KOPT-K1 (cell line): ENCODE measurements around the gene TPRG1L.

ENCODE experiments used
- H3K27ac ChIP-seq: fragments of 200-600 bp; sonication (generic); 2 replicates; pipeline ENCODE4 v1.5.1; 2016; ENCODE audit warnings: antibody characterized with exemption, mild to moderate bottlenecking, low read depth, low read length; ENCODE audit not compliant: poor library complexity, severe bottlenecking
- H3K36me3 ChIP-seq: fragments of 200-600 bp; sonication (generic); 2 replicates; pipeline ENCODE4 v1.5.1; 2017; ENCODE audit warnings: antibody characterized with exemption, mild to moderate bottlenecking, low read length, moderate library complexity; ENCODE audit not compliant: insufficient read depth
- H3K9me3 ChIP-seq: fragments of 200-600 bp; sonication (generic); 2 replicates; pipeline ENCODE4 v1.5.1; 2017; ENCODE audit warnings: antibody characterized with exemption, low read length, mild to moderate bottlenecking; ENCODE audit not compliant: insufficient read depth, poor library complexity, severe bottlenecking

TPRG1L gene

DNA sequence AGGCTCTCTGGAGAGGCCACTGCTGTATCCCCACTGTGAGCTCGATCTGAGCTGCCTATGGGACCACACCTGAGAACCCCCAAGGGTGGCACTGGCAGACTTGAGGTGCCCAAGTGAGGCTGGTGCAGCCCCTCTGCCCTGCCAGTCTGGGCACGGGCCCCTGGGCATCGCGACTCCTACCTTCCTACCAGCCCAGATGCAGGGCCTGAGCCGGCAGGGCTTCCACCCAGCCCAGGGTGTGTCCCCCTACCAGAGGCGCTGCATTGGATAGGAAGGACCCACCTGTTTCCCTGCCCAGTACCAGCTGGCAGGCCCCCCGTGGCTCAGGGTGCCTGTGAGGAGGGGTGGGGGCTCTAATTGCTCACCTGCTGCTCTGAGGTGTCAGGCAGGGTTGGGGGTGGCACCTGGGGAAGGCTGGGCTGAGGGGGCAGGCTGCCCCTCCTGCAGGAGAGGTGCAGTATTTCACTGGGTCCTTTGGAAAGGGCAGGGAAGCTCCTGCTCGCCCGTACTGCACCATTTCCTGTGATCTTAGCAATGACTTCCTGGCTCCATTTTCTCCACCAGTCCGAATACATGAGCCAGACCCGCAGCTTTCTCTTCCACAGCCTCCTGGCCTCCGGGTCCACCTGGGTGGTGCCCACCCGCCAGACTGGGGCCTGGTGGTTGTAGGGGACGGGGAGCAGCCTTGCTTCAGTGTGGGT is 39.3 kb downstream of the TPRG1L start:
- H3K9me3 ChIP-seq: no peaks in the 10 kb centered on the region
- no peak overlapping the region for H3K27ac ChIP-seq
- no peaks in the 10 kb centered on the region for H3K36me3 ChIP-seq

DNA sequence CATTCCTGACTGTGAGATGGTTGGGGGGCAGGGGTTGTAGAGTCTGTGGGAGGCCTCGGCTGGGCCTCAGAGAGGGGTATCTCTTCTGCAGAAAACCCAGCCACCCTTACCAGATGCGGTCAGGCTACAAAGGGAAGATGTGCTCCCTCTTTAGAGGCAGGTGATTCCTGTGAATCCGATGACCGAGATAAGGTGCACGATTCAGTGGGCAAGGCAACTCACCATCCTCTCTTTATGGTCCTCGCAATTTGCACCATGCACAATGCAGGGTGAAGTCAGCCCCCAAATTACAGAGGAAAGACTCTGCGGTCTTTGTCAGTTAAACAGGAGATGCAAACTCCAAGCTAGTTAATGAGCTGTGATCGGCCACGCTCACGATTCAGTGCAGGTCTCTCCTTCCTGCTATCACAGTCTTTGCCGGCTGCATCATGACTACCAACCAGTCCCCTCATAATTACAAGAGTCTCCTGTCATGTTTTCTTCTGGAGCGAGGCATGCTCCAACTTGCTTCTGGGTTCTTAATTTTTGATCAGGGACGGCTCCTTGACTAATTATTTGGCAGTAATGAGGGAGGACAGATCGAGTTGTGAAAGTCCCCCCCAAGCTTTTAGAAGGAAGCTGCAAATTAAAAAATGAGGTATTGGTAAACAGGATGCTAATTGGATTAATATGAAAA is 40.0 kb downstream of the TPRG1L start:
- Histone ChIP-seq H3K27ac (no peak overlapping the region), H3K9me3 (no peaks in the 10 kb centered on the region), H3K36me3 (no peaks in the 10 kb centered on the region)

DNA sequence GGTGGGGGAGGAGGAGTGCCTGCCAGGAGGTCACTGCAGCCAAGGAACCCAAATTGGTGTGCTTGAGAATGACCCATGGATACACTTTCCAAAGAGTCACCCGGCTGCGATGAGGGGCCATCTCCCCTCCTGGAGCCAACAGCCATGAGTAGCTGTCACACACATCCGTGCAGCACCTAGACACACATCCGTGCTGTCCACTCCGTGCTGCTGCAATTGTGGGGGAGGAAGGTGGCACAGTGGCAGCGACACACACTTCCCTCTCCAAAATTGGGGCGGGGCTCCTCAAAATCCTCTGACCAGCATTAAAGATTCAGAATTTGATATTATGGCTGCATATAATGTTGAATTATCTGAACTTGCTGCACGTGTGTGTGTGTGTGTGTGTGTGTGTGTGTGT is 43.3 kb downstream of the TPRG1L start:
- Histone ChIP-seq H3K9me3 (no peaks in the 10 kb centered on the region), H3K36me3 (no peaks in the 10 kb centered on the region), H3K27ac (no peak overlapping the region)

DNA sequence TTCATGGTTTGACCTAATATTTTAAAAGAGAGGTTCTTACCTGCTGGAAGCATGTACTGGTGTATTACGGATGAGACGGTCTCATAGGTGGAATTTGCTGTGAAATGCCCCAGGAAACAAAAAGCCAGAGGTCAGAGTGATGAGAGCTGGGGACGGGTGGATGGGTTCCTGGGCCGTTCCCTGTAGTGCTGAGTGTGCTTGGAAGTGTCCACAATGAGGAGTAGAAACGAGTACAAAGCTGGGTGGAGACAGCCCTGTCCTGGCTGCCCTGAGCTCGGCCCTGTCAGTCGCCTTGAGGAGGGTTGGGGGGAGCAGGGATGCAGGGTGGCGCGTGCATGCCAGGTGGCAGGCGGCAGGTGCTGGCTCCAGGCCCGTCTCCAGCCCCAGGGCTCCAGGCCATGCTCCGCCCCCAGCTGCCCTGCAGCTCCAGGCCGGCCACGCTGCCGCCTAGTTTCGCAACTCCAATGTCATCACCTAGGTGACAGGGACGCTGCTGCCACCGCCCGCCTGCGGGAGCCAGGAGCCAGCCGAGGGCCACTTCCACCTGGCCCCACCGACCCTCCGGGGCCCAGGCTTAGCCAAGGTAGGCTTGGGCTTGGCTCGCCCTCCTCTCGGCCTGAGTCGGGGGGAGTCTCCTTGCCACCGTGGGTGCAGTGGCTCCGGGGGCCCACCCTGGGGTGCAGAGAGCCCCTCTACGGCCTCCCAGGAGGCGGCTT is 43.9 kb downstream of the TPRG1L start:
- H3K36me3 ChIP-seq: no peaks in the 10 kb centered on the region
- no peak overlapping the region for H3K27ac ChIP-seq
- H3K9me3 ChIP-seq: no peaks in the 10 kb centered on the region

DNA sequence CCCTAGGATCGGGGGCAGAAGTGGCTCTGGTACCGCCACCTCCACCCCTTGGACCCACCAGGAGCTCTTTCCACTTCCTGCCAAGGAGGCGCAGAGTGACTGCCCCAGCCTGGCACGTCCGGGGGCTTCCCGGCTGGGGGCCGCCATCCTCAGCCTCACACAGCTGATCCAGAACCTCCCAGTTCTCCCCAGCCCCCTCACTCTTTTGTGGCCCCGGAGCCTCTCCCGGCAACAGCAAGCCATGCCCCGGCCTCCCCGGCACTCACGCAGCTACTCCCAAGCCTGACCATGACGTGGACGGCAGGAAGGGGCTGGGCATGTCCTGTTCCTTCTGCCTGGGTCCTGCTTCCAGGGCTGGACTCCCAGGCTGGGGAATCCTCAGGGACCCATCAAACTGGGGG is 44.6 kb downstream of the TPRG1L start:
- Histone ChIP-seq H3K27ac (no peak overlapping the region), H3K36me3 (no peaks in the 10 kb centered on the region), H3K9me3 (no peaks in the 10 kb centered on the region)

DNA sequence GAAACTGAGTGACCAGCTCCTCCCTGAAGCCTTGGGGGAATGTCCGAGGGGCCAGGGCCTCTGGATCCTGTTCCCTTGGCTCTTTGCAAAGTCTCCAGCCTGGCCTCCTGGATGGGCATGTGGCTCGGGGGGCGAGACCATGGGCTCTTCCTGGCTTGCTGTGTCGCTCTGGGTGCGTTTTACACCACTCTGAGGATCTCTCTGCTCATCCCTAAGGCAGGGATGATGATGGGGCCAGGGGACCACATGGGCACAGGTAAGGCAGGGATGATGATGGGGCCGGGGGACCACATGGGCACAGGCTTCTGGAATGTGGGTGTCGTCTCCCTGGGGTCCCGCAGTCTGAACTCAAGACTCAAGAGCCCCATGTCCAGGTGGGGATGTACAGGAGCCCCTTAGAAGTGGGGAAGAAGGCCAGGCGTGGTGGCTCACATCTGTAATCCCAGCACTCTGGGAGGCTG is 45.2 kb downstream of the TPRG1L start:
- Histone ChIP-seq H3K9me3 (no peaks in the 10 kb centered on the region), H3K36me3 (no peaks in the 10 kb centered on the region), H3K27ac (no peak overlapping the region)

DNA sequence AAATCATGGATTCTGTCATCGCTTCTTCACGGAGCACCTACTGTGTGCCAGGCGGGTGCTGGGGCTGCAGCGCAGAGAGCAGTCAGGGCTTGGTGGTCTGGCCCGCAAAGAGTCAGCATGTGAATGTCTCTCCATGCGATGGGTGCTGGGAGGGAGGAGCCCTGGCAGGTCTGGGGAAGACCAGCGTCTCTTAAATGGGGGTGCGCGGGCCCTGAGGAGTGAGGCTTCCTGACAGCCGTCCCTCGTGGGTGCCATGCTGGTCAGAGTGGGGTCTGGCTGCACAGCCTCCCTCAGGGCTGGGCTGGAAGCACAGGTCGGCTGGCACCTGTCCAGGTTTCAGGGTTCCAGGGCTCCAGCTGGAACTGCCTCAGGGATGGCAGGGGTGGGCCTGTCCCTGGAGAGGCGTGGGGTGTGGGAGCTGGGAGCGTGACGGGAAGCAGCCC is 46.0 kb downstream of the TPRG1L start:
- Histone ChIP-seq H3K27ac (no peak overlapping the region), H3K36me3 (no peaks in the 10 kb centered on the region), H3K9me3 (no peaks in the 10 kb centered on the region)

DNA sequence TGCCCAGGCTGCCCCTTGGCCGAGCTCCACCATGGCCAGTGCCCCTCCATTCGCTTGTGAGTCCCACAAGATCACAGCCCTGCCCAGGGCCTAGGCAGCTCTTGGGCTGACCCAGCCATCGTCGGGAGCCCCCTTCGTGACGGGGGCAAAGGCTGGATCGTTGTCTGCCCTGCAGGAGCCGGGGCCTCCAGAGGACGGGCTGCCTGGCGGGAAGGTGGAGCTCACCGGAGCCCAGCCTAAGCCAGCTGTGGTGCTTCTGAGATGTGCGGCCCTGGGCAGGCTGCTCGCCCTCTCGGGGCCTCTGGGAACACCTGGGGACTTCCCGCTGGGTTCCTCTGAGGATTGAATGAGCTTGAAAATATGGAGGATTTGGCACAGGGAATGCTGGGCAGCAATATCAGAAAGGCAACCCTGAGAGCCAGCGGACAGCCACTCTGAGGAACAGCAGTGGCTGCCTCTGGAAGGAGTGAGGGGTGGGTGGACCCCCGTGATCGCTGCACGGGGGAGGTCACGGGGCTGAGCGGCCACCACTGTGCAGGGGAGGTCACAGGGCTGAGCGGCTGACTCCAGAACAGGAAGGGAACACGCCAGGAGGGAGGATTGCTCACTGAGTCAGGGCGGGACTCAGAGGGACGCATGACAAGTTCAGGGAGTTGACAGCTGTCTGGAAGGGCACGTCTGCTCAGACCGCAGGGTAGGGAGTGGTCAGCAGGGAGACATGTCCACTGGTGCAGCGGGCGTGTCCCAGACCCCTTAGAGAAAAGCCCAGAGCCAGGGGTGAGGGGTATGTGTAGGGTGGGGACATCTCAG is 46.8 kb downstream of the TPRG1L start:
- Histone ChIP-seq H3K36me3 (no peaks in the 10 kb centered on the region), H3K27ac (no peak overlapping the region)

DNA sequence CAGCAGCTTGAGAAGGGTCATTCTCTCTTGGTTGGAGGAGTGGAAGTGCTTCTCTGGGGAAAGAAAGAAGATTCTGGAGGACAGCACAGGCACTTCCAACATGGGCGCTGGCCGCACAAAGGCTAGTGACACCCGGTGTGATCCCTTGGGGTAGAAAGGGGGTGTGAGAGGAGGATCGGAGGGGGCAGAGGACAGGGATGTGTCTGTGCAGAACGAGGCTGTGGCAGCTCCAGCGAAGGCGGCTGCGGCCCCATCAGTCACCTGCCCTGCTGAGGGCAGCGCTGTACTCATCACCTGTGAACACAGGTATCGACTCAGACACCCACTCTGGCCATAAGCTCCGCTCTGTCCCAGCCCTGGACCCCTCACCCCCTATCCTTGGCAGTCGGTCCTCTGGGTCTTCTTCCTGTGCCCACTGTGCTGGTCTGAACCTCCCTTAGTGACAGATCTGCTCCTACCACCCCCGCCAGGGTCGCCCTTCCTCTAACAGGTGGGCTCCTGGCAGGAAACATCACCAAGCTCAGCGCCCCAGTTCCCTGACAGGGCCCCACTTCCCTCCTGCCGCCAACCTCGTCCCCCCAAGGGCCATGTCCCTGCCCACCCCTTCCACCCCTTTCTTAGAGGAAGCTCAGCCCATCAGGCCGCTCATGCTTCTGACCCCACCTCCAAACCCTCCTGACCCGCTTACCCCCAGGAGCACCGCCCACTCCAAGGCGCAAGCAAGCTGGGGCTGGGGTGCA is 47.6 kb downstream of the TPRG1L start:
- Histone ChIP-seq H3K27ac (no peak overlapping the region), H3K9me3 (no peaks in the 10 kb centered on the region), H3K36me3 (no peaks in the 10 kb centered on the region)

More for the DNA sequence above, 46.8 kb downstream of the TPRG1L start:
- H3K9me3 ChIP-seq: no peaks in the 10 kb centered on the region

DNA sequence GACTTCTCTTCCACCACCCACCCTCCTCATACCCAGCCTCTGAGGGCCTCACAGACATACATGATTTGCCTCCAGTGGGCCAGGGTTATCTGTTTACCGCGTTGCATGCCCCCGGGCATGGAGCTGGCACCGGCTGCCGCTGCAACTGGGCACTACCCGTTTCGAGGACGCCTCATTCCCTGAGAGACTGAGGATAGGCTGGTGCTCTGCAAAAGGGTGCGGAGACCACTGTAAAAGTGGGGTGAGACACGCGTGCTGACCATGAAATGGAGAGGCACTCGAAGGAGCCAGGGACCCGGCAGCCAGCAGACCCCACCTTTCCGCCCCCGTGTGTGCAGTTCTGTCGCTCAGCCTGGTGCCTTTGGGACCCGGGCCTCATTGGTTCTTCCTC is 48.2 kb downstream of the TPRG1L start:
- Histone ChIP-seq H3K27ac (no peak overlapping the region), H3K9me3 (no peaks in the 10 kb centered on the region), H3K36me3 (no peaks in the 10 kb centered on the region)

DNA sequence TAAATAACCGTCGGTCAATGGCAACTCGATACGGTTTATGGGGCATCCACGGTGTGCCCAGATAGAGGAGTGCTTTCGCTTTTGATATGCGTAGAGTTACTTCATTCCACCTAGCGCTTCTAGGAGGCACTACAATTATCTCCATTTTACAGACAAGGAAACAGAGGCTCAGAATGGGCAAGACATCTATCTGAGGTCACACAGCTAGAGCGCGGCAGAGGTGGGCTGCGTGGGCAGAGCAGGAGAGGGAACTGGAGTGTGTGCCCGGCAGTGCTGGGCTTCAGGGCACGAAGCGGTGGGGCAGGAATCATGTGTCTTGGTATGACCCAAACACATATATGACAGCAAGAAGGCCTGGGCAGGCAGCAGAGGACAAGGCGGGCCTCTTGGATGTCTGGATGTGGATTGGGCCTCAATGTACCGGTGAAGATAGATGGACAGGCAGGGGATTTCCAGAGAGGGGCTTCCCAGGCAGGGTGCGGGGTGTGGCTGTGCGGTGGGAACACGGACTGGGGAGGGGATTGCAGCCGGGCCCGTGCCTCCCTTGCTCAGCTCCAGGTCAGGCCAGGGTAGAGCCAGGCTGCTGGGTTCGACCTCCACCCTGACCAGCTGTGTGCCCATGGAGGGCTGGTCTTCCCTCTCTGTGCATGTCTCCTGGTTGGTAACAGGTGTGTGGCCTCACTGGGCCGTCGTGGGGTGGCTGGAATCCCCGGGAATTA is 48.7 kb downstream of the TPRG1L start:
- no peaks in the 10 kb centered on the region for H3K9me3 ChIP-seq
- H3K27ac ChIP-seq: no peak overlapping the region
- H3K36me3 ChIP-seq: no peaks in the 10 kb centered on the region

DNA sequence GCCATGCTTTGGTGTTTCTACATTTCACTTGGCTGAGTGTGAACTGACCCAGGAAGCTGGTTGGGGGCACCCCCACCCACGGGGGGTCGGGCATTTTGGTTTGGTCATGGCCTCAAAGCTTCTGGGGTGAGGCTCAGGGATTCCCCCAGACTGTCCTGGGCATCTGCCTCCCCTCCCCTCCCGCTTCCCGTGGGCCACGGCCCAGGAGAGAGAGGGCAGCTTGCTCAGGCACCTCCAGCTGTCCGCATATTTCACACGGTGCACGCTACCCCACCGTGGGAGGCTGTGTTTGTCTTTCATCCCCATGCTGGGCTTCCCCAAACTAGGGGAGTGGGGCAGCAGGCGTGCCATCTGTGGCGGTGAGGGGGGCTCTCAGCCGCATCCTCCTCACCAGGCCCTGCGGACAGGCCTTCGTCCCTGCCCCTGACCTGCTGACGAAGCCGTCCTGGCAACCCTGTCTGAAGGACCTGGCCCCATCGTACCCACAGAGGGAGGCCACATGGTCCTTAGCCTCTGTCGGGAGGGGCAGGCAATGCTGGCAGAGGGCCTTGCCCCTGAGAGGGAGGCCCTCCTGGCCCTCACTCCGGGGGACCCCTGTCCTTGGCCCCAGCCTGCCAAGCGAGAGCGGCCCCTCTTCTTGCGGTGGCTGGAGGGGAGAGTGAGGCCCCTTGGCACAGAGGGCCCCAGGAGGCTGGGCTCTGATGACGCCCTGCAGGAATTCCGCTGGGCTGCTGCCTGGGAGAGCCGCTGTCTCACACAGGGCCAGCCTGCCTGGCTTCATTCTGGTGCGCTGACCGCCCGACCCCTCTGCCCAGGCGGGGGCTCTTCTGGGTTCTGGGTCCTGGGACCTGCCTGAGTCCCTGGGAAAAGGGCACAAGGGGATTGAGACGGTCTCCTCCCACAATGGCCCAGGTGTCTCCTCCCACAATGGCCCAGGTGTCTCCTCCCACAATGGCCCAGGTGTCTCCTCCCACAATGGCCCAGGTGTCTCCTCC is 49.6 kb downstream of the TPRG1L start:
- Histone ChIP-seq H3K36me3 (no peaks in the 10 kb centered on the region), H3K27ac (no peak overlapping the region), H3K9me3 (no peaks in the 10 kb centered on the region)

DNA sequence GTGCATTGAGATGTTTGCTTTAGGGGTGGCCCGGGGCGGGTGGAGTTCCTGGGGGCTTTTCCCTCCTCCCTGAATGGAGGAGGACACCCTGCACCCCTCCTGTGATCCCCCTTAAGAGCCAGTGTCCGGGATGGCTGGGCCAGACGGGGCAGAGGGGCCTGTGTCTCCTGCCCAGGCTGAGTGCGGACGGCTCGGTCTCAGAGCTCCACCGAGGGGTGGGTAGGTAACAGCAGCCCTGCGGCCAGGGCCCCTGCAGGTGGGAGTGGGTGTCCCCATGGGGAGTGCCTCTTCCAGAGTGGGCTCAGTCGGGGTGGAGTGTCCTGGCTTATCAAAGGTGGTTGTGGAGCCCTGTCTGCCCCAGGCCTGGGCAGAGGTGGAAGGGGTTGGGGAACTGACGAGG is 50.6 kb downstream of the TPRG1L start:
- Histone ChIP-seq H3K27ac (no peak overlapping the region), H3K9me3 (no peaks in the 10 kb centered on the region), H3K36me3 (no peaks in the 10 kb centered on the region)
